K562 (cell line): ENCODE measurements around the gene NAIF1. TPM values are rescaled to one million over a fixed set of nuclear protein-coding genes. Genes with fewer than 3 reads are reported as not detected.

Source experiments
- ARHGAP35 ChIP-seq: fragments of 450-650 bp; IDR thresholded peaks from 2 replicates; pipeline ENCODE4 v1.6.1; 2018; ENCODE audit not compliant: partially characterized antibody
- CHD2 ChIP-seq: IDR thresholded peaks from 2 replicates; pipeline ENCODE4 v1.6.1; 2011; ENCODE audit warnings: low read depth, low read length
- CREB1 ChIP-seq, 2 experiments: sonication (generic) in 1 of 2; formaldehyde crosslinking in 1 of 2; IDR thresholded peaks; 2 replicates each; pipeline versions ENCODE4 v1.6.1 to v1.8.0; 2012 to 2022; ENCODE audit warnings: inconsistent platforms in 1 of 2, mild to moderate bottlenecking in 1 of 2, missing genetic modification reagents in 1 of 2, moderate library complexity in 1 of 2
- CREM ChIP-seq: IDR thresholded peaks from 2 replicates; pipeline ENCODE4 v1.6.1; 2014; ENCODE audit warnings: antibody characterized with exemption, low read depth
- DACH1 ChIP-seq: fragments of 450-650 bp; IDR thresholded peaks from 2 replicates; pipeline ENCODE4 v1.6.1; 2018; ENCODE audit not compliant: partially characterized antibody
- GABPB1 ChIP-seq: sonication (generic); formaldehyde crosslinking; IDR thresholded peaks from 2 replicates; pipeline ENCODE4 v1.8.0; 2022; ENCODE audit warnings: mild to moderate bottlenecking, missing genetic modification reagents
- HNRNPLL ChIP-seq: fragments of 200-400 bp; formaldehyde crosslinking; IDR thresholded peaks from 2 replicates; pipeline ENCODE4 v1.6.1; 2017; ENCODE audit warnings: low read length, low read depth, mild to moderate bottlenecking; ENCODE audit not compliant: poor library complexity, severe bottlenecking
- NFE2 ChIP-seq: IDR thresholded peaks from 2 replicates; pipeline ENCODE4 v1.6.1; 2014; ENCODE audit warnings: antibody characterized with exemption, low read depth
- NFRKB ChIP-seq: fragments of 450-650 bp; IDR thresholded peaks from 2 replicates; pipeline ENCODE4 v1.6.1; 2016; ENCODE audit warnings: low read depth
- YY1 ChIP-seq, 3 experiments: IDR thresholded peaks; 2 replicates each; pipeline ENCODE4 v1.6.1; 2011; ENCODE audit warnings: low read length in 2 of 3, mild to moderate bottlenecking in 2 of 3, moderate library complexity in 2 of 3, borderline replicate concordance in 1 of 3, control low read depth in 1 of 3, low read depth in 1 of 3; ENCODE audit not compliant: insufficient read depth in 3 of 3, insufficient replicate concordance in 2 of 3, control insufficient read depth in 1 of 3, insufficient read length in 1 of 3; ENCODE audit errors: extremely low read depth in 1 of 3
- ZBTB7A ChIP-seq: IDR thresholded peaks from 2 replicates; pipeline ENCODE4 v1.6.1; 2011; ENCODE audit warnings: low read depth, mild to moderate bottlenecking, low read length, moderate library complexity, borderline replicate concordance; ENCODE audit not compliant: control insufficient read depth
- ZNF778 ChIP-seq: fragments of 450-650 bp; formaldehyde crosslinking; IDR thresholded peaks from 2 replicates; pipeline ENCODE4 v1.4.0; 2020; ENCODE audit warnings: mild to moderate bottlenecking, moderate library complexity
- polyA plus RNA-seq, 8 experiments: library from polyadenylated mRNA; depleted of rRNA in 4 of 8; stranded (reverse) in 5 of 8; unstranded in 3 of 8; fragments of >200 nt; fragmentation: Nextera tagmentation in 2 of 8; fragmentation: Illumina TruSeq in 1 of 8; extraction: Ambion mirVana in 2 of 8; extraction: Trizol in 1 of 8; gene quantifications; 2 replicates each; pipeline versions ENCODE4 v1.2.1 to v1.2.3, GENCODE V29; 2011 to 2014; ENCODE audit warnings: inconsistent platforms in 1 of 8, missing spikeins in 1 of 8
- total RNA-seq, 7 experiments: library from RNA; depleted of rRNA in 6 of 7; stranded (reverse); fragments of >200 nt in 6 of 7; fragmentation: Illumina TruSeq in 2 of 7; extraction: Trizol in 2 of 7; gene quantifications; 2 replicates each; pipeline versions ENCODE4 v1.2.1 to v1.2.3, GENCODE V29; 2011 to 2021; ENCODE audit warnings: low replicate concordance in 1 of 7
- TF ChIP-seq, protein P1 (sequence below), 2 experiments: fragments of 450-650 bp in 1 of 2; sonication (generic) in 1 of 2; formaldehyde crosslinking; conservative IDR thresholded peaks; 2 replicates each; pipeline versions ENCODE4 v1.4.0 to v1.8.1; 2020 to 2022; ENCODE audit warnings: mild to moderate bottlenecking in 1 of 2, missing genetic modification reagents in 1 of 2
- TF ChIP-seq, protein P2 (sequence below): fragments of 450-650 bp; IDR thresholded peaks from 2 replicates; pipeline ENCODE4 v1.6.1; 2014; ENCODE audit warnings: low read depth, mild to moderate bottlenecking, moderate library complexity, borderline replicate concordance
- TF ChIP-seq, protein P3 (sequence below): sonication (generic); formaldehyde crosslinking; IDR thresholded peaks from 2 replicates; pipeline ENCODE4 v1.8.1; 2023; ENCODE audit warnings: mild to moderate bottlenecking, missing genetic modification reagents
- TF ChIP-seq, protein P4 (sequence below): fragments of 450-650 bp; conservative IDR thresholded peaks from 2 replicates; pipeline ENCODE4 v1.6.1; 2016; ENCODE audit warnings: missing genetic modification characterization, low read depth, mild to moderate bottlenecking, missing compliant biosample characterization, moderate library complexity
- TF ChIP-seq, protein P5 (sequence below): fragments of 250-450 bp; sonication (Bioruptor Pico); IDR thresholded peaks from 2 replicates; pipeline ENCODE4 v1.8.0; 2021; ENCODE audit warnings: moderate library complexity, mild to moderate bottlenecking, inconsistent platforms

The NAIF1 gene
- total and polyA plus RNA-seq, 9 of the 15 experiments (the other 6 are each of a cell fraction or from before 2014, with no cell fraction given), result 4.8 to 26.6 (median 17.2) TPM

DNA sequence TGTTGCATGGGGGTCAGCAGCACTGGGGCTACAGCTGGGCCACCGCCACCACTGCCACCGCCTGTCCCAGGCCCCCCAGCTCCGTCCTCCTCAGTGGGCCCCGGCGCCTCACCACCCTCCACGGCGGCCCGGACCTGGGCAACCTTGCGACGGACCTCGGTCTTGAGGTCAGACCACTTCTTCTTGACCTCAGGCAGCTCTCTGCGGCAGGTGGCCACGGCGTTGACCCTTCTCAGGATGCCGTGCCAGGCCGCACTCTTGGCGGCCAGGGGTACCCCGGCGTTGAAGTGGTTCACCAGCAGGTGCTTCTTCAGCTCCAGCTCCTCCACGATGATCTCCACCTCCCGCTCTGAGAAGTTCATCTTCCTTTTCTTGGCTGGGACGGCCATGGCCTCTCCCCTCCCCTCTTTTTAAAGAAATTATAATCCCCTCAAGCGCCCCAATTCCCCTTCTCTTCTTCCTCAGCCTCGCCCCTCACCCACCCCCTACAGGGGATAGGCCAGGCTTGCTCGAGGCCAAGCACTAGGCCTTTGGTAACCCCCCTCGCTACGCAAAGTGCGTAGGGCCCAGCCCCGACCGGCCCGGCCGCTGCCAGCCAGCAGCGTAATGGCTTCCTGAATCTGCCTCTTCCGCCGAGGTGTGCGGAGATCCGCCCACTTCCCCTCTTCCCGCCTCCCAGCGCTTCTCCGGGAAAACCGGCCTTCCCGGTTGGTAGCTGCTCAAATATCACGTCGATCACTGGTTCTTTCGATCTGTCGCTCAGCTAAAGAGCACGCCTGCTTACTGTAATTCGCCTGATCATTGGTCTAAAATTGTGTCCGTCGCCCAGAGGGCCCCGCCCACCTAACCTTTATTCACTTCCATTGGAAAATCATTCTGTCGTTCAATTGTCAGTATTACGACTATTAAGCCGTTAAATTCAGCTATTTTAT, at the start of gene NAIF1 (continued):
- TF ChIP-seq, protein P1, sequence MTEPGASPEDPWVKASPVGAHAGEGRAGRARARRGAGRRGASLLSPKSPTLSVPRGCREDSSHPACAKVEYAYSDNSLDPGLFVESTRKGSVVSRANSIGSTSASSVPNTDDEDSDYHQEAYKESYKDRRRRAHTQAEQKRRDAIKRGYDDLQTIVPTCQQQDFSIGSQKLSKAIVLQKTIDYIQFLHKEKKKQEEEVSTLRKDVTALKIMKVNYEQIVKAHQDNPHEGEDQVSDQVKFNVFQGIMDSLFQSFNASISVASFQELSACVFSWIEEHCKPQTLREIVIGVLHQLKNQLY (CRISPR knock-in tag; conservative IDR thresholded peaks at IDR 0.05), result 0 out of 4 replicates have a peak, but pooled peaks of 1 of the 2 experiments have one; percentile 32
- TF ChIP-seq, protein P2, sequence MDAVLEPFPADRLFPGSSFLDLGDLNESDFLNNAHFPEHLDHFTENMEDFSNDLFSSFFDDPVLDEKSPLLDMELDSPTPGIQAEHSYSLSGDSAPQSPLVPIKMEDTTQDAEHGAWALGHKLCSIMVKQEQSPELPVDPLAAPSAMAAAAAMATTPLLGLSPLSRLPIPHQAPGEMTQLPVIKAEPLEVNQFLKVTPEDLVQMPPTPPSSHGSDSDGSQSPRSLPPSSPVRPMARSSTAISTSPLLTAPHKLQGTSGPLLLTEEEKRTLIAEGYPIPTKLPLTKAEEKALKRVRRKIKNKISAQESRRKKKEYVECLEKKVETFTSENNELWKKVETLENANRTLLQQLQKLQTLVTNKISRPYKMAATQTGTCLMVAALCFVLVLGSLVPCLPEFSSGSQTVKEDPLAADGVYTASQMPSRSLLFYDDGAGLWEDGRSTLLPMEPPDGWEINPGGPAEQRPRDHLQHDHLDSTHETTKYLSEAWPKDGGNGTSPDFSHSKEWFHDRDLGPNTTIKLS, result peak; percentile 74
- TF ChIP-seq YY1 (IDR thresholded peaks at IDR 0.05; ENCODE audit: borderline replicate concordance in 1 of 3, control insufficient read depth in 1 of 3, extremely low read depth in 1 of 3, insufficient read depth in 3 of 3, insufficient read length in 1 of 3, insufficient replicate concordance in 2 of 3, low read depth in 1 of 3, low read length in 2 of 3) (peak in 2 of 3 experiments; percentile 62 to 80), ARHGAP35 (peak; percentile 90), NFRKB (peak; percentile 72), ZNF778 (CRISPR knock-in tag) (no peak), GABPB1 (peak; percentile 67; the same call in 1 of the 2 replicates), HNRNPLL (peak; percentile 99), NFE2 (no peak), DACH1 (no peak), CHD2 (peak; percentile 93), CREB1 (IDR thresholded peaks at IDR 0.05) (peak; percentile 62; the same call in 1 of the 2 replicates), CREB1 (CRISPR knock-in tag; IDR thresholded peaks at IDR 0.05) (peak; percentile 34), CREM (peak; percentile 65), ZBTB7A (peak; percentile 76; the same call in 1 of the 2 replicates)
- TF ChIP-seq, protein P3, sequence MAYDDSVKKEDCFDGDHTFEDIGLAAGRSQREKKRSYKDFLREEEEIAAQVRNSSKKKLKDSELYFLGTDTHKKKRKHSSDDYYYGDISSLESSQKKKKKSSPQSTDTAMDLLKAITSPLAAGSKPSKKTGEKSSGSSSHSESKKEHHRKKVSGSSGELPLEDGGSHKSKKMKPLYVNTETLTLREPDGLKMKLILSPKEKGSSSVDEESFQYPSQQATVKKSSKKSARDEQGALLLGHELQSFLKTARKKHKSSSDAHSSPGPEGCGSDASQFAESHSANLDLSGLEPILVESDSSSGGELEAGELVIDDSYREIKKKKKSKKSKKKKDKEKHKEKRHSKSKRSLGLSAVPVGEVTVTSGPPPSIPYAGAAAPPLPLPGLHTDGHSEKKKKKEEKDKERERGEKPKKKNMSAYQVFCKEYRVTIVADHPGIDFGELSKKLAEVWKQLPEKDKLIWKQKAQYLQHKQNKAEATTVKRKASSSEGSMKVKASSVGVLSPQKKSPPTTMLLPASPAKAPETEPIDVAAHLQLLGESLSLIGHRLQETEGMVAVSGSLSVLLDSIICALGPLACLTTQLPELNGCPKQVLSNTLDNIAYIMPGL, result no peak
- TF ChIP-seq, protein P4, sequence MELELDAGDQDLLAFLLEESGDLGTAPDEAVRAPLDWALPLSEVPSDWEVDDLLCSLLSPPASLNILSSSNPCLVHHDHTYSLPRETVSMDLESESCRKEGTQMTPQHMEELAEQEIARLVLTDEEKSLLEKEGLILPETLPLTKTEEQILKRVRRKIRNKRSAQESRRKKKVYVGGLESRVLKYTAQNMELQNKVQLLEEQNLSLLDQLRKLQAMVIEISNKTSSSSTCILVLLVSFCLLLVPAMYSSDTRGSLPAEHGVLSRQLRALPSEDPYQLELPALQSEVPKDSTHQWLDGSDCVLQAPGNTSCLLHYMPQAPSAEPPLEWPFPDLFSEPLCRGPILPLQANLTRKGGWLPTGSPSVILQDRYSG (tag), result peak; percentile 65; the same call in 1 of the 2 replicates
- TF ChIP-seq, protein P5, sequence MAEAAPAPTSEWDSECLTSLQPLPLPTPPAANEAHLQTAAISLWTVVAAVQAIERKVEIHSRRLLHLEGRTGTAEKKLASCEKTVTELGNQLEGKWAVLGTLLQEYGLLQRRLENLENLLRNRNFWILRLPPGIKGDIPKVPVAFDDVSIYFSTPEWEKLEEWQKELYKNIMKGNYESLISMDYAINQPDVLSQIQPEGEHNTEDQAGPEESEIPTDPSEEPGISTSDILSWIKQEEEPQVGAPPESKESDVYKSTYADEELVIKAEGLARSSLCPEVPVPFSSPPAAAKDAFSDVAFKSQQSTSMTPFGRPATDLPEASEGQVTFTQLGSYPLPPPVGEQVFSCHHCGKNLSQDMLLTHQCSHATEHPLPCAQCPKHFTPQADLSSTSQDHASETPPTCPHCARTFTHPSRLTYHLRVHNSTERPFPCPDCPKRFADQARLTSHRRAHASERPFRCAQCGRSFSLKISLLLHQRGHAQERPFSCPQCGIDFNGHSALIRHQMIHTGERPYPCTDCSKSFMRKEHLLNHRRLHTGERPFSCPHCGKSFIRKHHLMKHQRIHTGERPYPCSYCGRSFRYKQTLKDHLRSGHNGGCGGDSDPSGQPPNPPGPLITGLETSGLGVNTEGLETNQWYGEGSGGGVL, result no peak
